ENCODE results near the gene B9D2. TPM values are rescaled to one million over a fixed set of nuclear protein-coding genes. Genes with fewer than 3 reads are reported as not detected.

Gene B9D2
- polyA plus RNA-seq, 1 of the 3 experiments (the other 2 are of a cell fraction): 13.3 TPM

DNA sequence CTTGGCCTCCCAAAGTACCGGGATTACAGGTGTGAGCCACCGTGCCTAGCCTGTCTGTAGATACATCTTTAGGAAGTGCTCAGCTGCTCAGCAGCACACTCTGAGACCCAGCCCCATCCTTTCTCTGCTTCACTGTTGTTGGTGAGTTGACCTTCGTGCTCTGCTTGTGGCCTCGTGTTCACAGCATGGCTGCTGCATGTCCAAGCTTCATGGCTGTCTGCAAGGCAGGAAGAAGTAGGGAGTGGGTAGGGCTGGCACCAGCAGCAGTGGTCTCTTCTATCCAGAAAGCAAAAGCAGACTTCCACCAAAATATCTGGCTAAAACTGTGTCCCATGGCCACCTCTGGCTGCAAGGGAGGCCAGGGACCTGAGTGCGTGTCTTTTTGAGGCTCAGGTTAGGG is 49.0 kb upstream of the B9D2 start:
- Histone ChIP-seq H3K36me3 (replicated peaks in 1 of 2; ENCODE audit: control insufficient read depth in 1 of 2, insufficient read depth in 2 of 2, low read length in 1 of 2) (peaks cover 0 to 23% of the 10 kb centered on the region in 2 experiments), H2AFZ (ENCODE audit: low read depth) (no peak overlapping the region), H3K27ac (ENCODE audit: low read depth in 2 of 2, low read length in 1 of 2) (no peak overlapping the region), H3F3A (replicated peaks; ENCODE audit: insufficient read depth) (no peaks in the 10 kb centered on the region), H4K20me1 (ENCODE audit: insufficient read depth) (no peaks in the 10 kb centered on the region), H3K79me2 (ENCODE audit: insufficient read depth) (no peaks in the 10 kb centered on the region), H3K4me2 (no peak overlapping the region), H3K9me3 (no peaks in the 10 kb centered on the region), H3K4me1 (ENCODE audit: control insufficient read depth in 1 of 2, insufficient read depth in 2 of 2, low read depth in 1 of 2, low read length in 1 of 2) (peaks cover 0 to 12% of the 10 kb centered on the region in 2 experiments; a peak in 1 of 4 replicates), H3K9ac (no peak overlapping the region), H3K9me2 (no peaks in the 10 kb centered on the region), H3K4me3 (ENCODE audit: low read depth in 2 of 2, low read length in 1 of 2) (no peak overlapping the region), H3K27me3 (ENCODE audit: insufficient read depth) (no peaks in the 10 kb centered on the region)
- WGBS (ENCODE audit: low lambda C conversion rate): 95% methylated on average over 5 of the region's 5 CpGs
- ChIA-PET CTCF (interaction anchor here (0.7 to 2.2 kb wide), 3 partner anchors 15 to 105 kb away, joined by 3 to 5 read pairs (median 3); no protein-coding TSS in a partner anchor), POLR2A (no interaction called here)
- TF ChIP-seq FOXJ3 (CRISPR knock-in tag; IDR thresholded peaks at IDR 0.05): no peak
- no peak for TF ChIP-seq RAD21 (IDR thresholded peaks at IDR 0.05; ENCODE audit: low read length)
- no peak for TF ChIP-seq GATA2 (CRISPR knock-in tag; IDR thresholded peaks at IDR 0.05)
- TF ChIP-seq, protein P1, sequence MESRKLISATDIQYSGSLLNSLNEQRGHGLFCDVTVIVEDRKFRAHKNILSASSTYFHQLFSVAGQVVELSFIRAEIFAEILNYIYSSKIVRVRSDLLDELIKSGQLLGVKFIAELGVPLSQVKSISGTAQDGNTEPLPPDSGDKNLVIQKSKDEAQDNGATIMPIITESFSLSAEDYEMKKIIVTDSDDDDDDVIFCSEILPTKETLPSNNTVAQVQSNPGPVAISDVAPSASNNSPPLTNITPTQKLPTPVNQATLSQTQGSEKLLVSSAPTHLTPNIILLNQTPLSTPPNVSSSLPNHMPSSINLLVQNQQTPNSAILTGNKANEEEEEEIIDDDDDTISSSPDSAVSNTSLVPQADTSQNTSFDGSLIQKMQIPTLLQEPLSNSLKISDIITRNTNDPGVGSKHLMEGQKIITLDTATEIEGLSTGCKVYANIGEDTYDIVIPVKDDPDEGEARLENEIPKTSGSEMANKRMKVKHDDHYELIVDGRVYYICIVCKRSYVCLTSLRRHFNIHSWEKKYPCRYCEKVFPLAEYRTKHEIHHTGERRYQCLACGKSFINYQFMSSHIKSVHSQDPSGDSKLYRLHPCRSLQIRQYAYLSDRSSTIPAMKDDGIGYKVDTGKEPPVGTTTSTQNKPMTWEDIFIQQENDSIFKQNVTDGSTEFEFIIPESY (IDR thresholded peaks at IDR 0.05; ENCODE audit: borderline replicate concordance, low read depth): no peak
- no peak for TF ChIP-seq CHD2 (IDR thresholded peaks at IDR 0.05; ENCODE audit: low read length, partially characterized antibody)
- no peak for TF ChIP-seq MEF2A (IDR thresholded peaks at IDR 0.05; ENCODE audit: borderline replicate concordance, low read depth)
- no peak for DNase-seq

DNA sequence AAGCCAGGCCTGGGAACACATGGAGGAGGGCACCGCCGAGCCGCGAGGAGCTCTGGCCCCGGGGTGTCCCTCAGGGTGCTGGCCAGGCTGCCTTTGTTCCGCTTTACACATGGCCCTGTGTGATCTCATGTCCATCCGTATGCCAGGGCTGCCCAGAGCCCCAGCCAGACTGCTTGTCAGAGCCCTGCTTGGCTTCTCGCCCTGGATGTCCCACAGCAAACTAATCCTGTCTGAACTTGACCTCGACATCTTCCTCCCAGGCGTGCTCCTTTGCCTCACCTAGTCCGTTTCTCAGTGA is 48.0 kb upstream of the B9D2 start:
- Histone ChIP-seq H3K27ac (ENCODE audit: low read depth in 2 of 2, low read length in 1 of 2) (peak overlapping the region in 1 of 2 experiments; percentile 23; a peak in 1 of 4 replicates), H3K79me2 (ENCODE audit: insufficient read depth) (no peaks in the 10 kb centered on the region), H3K4me3 (ENCODE audit: low read depth in 2 of 2, low read length in 1 of 2) (no peak overlapping the region), H2AFZ (ENCODE audit: low read depth) (no peak overlapping the region), H3F3A (replicated peaks; ENCODE audit: insufficient read depth) (no peaks in the 10 kb centered on the region), H3K36me3 (replicated peaks in 1 of 2; ENCODE audit: control insufficient read depth in 1 of 2, insufficient read depth in 2 of 2, low read length in 1 of 2) (peaks cover 0 to 23% of the 10 kb centered on the region in 2 experiments), H3K9ac (no peak overlapping the region), H3K9me2 (no peaks in the 10 kb centered on the region), H4K20me1 (ENCODE audit: insufficient read depth) (no peaks in the 10 kb centered on the region), H3K9me3 (no peaks in the 10 kb centered on the region), H3K27me3 (ENCODE audit: insufficient read depth) (no peaks in the 10 kb centered on the region), H3K4me2 (no peak overlapping the region), H3K4me1 (ENCODE audit: control insufficient read depth in 1 of 2, insufficient read depth in 2 of 2, low read depth in 1 of 2, low read length in 1 of 2) (peaks cover 0 to 12% of the 10 kb centered on the region in 2 experiments; a peak in 1 of 4 replicates)
- ChIA-PET CTCF (interaction anchor here (2.2 kb wide), 1 partner anchor 104 kb away, joined by 5 read pairs; no protein-coding TSS in a partner anchor), POLR2A (no interaction called here)
- DNase-seq: no peak
- 62% methylated on average over 11 of the region's 11 CpGs for WGBS (ENCODE audit: low lambda C conversion rate)
- TF ChIP-seq GATA2 (CRISPR knock-in tag; IDR thresholded peaks at IDR 0.05) (no peak), TCF12 (IDR thresholded peaks at IDR 0.05) (no peak)

DNA sequence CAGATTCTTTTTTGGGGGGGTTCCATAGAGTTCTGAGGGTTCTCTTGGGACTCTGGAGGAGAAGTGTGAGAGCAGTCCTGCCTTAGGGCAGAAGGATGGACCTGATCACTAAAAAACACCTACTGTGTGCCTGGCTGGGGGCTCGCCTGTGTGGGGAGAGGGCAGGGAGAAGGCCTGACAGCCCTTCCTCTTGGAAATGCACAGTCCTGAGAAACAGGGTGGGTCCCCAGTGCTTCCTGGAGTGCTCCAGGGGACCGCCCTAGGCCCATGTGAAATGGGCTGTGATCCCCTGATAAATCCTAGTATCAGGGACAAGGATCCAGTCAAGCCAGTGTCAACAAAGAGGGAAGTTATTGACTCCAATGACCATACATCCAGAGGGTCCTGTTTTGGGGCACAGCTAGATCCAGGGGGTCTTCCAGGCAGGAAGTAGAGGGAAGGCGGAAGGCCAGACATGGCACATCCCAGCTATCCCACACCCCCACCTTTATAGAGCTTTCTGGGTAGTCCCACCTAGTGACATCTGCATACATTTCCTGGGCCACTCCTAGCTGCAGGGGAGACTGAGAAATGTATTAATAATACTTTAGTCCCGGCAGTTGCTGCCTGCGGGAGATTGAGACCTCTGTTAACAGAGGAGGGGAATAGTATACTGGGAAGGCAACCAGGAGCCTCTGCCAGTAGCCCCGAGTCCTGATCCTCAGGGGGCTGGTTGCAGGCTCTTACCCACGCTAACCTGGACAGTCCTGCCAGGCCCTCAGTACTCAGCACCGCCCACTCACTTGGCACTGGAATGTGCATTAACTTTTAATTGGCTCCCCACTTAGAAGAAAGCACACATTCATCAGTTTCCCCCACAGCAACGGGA is 47.4 kb upstream of the B9D2 start:
- Histone ChIP-seq H3K9me3 (no peaks in the 10 kb centered on the region), H3K27ac (ENCODE audit: low read depth in 2 of 2, low read length in 1 of 2) (peak overlapping the region in 1 of 2 experiments; percentile 23; a peak in 1 of 4 replicates), H4K20me1 (ENCODE audit: insufficient read depth) (no peaks in the 10 kb centered on the region), H3K36me3 (replicated peaks in 1 of 2; ENCODE audit: control insufficient read depth in 1 of 2, insufficient read depth in 2 of 2, low read length in 1 of 2) (peaks cover 0 to 23% of the 10 kb centered on the region in 2 experiments), H3F3A (replicated peaks; ENCODE audit: insufficient read depth) (no peaks in the 10 kb centered on the region), H3K27me3 (ENCODE audit: insufficient read depth) (no peaks in the 10 kb centered on the region), H3K79me2 (ENCODE audit: insufficient read depth) (no peaks in the 10 kb centered on the region), H3K4me2 (no peak overlapping the region), H3K9me2 (no peaks in the 10 kb centered on the region), H3K9ac (no peak overlapping the region), H2AFZ (ENCODE audit: low read depth) (no peak overlapping the region), H3K4me3 (ENCODE audit: low read depth in 2 of 2, low read length in 1 of 2) (no peak overlapping the region), H3K4me1 (ENCODE audit: control insufficient read depth in 1 of 2, insufficient read depth in 2 of 2, low read depth in 1 of 2, low read length in 1 of 2) (peaks cover 0 to 12% of the 10 kb centered on the region in 2 experiments; a peak in 1 of 4 replicates)
- TF ChIP-seq TAF1 (IDR thresholded peaks at IDR 0.05; ENCODE audit: borderline replicate concordance, low read depth, low read length): no peak
- TF ChIP-seq TEAD4 (IDR thresholded peaks at IDR 0.05; ENCODE audit: borderline replicate concordance, insufficient read depth): no peak
- no peak for TF ChIP-seq RCOR1 (IDR thresholded peaks at IDR 0.05; ENCODE audit: low read length)
- POLR2A ChIA-PET: no interaction called here
- 65% methylated on average over 6 of the region's 9 CpGs for WGBS (ENCODE audit: low lambda C conversion rate)
- CTCF ChIA-PET: interaction anchor here (2.2 kb wide), 1 partner anchor 103 kb away, joined by 5 read pairs; no protein-coding TSS in a partner anchor
- no peak for DNase-seq

Data from SK-N-SH (cell line).